HG03575 (cell line): ENCODE data around the gene H1-8.

Experiments
- ATAC-seq: cut with Tn5 transposase; IDR thresholded peaks from one replicate; pipeline ENCODE4 v1.9.1; 2021; ENCODE audit not compliant: unreplicated experiment, insufficient number of reproducible peaks, low FRiP score; ENCODE audit errors: extremely low read depth

The H1-8 gene

GRCh38 chr3:129598484-129598883, 55.5 kb downstream of the H1-8 start:
- no peak for ATAC-seq

- ATAC-seq = no peak
Measured at GRCh38 chr3:129599073-129599472, 56.1 kb downstream of the H1-8 start.

DNA sequence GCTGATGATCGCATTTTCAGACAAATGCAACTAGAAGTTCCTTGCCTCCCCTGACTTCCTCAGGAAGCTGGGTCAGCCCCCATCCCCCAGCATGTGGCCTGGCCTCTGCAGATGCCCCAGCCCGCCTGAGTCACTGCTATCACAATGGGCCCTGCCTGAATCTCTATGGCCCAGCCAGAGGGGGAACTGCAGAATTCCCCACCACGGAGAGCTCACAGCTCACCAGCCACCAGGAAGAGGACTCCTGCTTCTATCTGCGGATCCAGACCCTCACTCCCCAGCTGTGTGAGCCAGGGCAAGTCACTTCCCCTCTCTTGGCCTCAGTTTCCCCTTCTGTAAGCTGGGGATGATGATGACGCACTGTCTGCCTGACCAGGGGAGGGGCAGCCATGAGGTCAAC, 56.6 kb downstream of the H1-8 start:
- ATAC-seq = no peak

DNA sequence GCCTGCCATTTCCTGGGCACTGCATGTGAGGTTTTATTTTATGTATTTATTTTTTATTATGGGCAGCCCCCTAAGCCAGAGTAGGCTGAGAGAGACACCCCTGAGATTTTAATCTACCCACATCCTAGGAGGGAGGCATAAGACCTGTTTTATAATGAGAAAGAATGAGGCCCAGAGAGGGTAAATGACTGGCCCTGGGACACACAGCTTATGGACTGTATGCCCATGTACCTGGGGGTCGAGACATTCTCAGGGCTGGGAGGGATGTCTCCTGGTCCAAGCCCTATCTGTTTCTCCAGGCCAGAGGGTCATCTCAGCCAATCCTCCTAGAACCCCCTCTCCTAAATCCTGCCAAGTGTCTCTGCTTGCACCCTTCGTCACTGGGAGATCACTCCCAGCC, 57.4 kb downstream of the H1-8 start:
- no peak for ATAC-seq
